Lower lobe of right lung (tissue), 2 donors: ENCODE results near the gene COL26A1. TPM values are rescaled to one million over a fixed set of nuclear protein-coding genes. Genes with fewer than 3 reads are reported as not detected.
A peak's percentile ranks its signal among the peaks of the same experiment; 100 is the strongest.

Experiments
- ATAC-seq, 2 donors: fragments of 200-7000 bp; cut with Tn5 transposase; one replicate each; pipeline ENCODE4 v1.9.1; 2020 to 2022; ENCODE audit warnings: mild to moderate bottlenecking in 2 of 2, moderate library complexity in 2 of 2
- DNase-seq: peaks from one replicate; pipeline ENCODE4 v3.0.0-alpha.2; 2020
- H3K27ac ChIP-seq: fragments of 200-600 bp; one replicate; pipeline ENCODE4 v1.8.0; 2022
- H3K27me3 ChIP-seq: fragments of 200-600 bp; one replicate; pipeline ENCODE4 v1.8.0; 2022; ENCODE audit warnings: low read depth
- H3K36me3 ChIP-seq: fragments of 200-600 bp; one replicate; pipeline ENCODE4 v1.8.0; 2022; ENCODE audit warnings: mild to moderate bottlenecking
- H3K4me1 ChIP-seq: fragments of 200-600 bp; one replicate; pipeline ENCODE4 v1.8.0; 2022
- H3K4me3 ChIP-seq: fragments of 200-600 bp; one replicate; pipeline ENCODE4 v1.8.0; 2022; ENCODE audit warnings: mild to moderate bottlenecking
- H3K9me3 ChIP-seq: fragments of 200-600 bp; one replicate; pipeline ENCODE4 v1.8.0; 2022
- CTCF ChIP-seq: fragments of 200-600 bp; IDR thresholded peaks from one replicate; pipeline ENCODE4 v1.8.0; 2022; ENCODE audit warnings: antibody characterized with exemption, mild to moderate bottlenecking
- intact Hi-C: fragments of 100-400 bp; cut with DNase I; formaldehyde crosslinking; loops from one replicate; pipeline ENCODE4 v1.11.0; 2022
- total RNA-seq: library from RNA; stranded (reverse); fragmentation: NEBNext Ultra II Directional; extraction: Animal tissue kit (Norgen Biotek cat#: 25700); gene quantifications from one replicate; pipeline ENCODE4 v1.2.1, GENCODE V29; 2021
- donor health status: DM: no; HTN: yes; CAD: no; lungs with severe emphysema.

Gene COL26A1
- total RNA-seq, 1 donor from 2014 or later: 0.24 TPM

GRCh38 chr7:101550641-101551541, 188.2 kb downstream of the COL26A1 start:
- Histone ChIP-seq H3K9me3 (no peaks in the 10 kb centered on the region), H3K4me3 (no peak overlapping the region), H3K27me3 (no peaks in the 10 kb centered on the region), H3K36me3 (no peaks in the 10 kb centered on the region), H3K27ac (no peak overlapping the region), H3K4me1 (no peaks in the 10 kb centered on the region)
- ATAC-seq (peak; percentile 46 to 48), DNase-seq (peak; percentile 41)
- no peak for TF ChIP-seq CTCF
- intact Hi-C loops: no loop called here

DNA sequence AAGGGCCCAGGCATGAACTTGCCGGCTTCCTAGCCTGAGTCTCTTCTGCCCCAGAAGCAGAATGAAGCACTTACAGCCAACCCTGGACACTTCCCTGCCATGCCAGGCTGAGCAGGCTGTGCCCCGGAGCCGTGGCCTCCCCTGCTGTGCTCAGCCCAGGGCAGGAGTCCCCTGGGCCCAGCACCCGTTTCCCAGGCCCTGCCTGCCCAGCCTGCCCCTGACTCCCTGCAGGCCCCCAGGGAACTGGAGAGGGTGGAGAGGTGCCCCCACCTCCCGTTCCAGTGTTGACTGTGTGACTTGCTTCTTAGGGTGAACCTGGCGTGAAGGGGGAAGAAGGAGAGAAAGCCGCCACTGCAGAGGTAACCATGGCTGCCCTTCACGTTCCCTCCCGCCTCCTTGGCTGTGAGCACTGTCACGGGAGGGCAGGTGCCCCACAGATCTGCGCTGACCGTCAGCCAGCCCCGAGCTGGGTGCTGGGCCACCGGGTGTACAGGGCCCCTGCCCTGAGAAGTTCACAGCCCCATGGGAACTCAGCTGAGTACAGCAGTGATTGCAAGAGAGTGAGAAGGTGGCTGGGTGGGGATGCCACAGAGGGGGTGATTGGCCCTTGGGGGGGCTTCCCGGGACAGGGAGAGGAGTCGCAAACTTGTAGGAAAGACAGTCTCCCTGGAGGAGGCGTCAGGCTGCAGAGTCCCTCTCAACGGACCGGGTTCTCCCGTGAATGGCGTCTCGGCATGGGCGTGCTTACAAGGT, 190.5 kb downstream of the COL26A1 start:
- no peak for TF ChIP-seq CTCF
- no peak overlapping the region for H3K4me3 ChIP-seq
- intact Hi-C loops: no loop called here
- H3K4me1 ChIP-seq: no peaks in the 10 kb centered on the region
- H3K27me3 ChIP-seq: no peaks in the 10 kb centered on the region
- no peaks in the 10 kb centered on the region for H3K9me3 ChIP-seq
- ATAC-seq (no peak), DNase-seq (no peak)
- H3K27ac ChIP-seq: no peak overlapping the region
- no peaks in the 10 kb centered on the region for H3K36me3 ChIP-seq

DNA sequence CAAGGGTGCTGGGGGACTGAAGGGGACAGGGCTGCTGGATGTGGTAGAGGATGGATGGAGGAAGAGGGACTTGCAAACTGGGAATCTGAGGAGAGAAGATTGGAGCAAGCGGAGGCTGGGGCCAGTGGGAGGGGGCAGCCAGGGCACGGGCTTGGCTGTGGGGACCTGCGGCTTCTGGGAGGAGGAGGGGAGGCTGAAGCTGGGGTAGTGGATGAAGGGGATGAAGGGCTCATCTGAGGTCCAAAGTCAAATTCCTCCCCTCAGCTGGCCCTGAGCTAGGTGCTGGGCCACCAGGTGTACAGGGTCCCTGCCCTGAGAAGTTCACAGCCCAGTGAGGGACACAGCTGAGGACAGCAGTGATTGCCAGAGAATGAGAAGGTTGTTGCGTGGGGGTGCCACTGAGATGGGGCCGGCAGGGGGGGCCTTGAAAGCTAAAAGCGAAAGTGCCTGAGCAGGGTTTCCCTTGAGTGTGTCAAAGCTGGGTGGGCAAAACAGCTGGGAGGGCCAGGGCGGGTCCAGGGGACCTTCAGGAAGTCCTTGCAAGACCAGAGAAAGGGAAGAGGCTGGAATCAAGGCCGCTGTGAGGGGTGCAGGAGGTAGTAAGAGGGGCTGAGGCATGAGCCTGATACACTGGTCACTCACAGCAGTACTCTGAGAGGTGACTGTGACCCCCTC, 191.2 kb downstream of the COL26A1 start:
- Histone ChIP-seq H3K9me3 (no peaks in the 10 kb centered on the region), H3K27ac (no peak overlapping the region), H3K4me1 (no peaks in the 10 kb centered on the region), H3K27me3 (no peaks in the 10 kb centered on the region), H3K4me3 (no peak overlapping the region), H3K36me3 (no peaks in the 10 kb centered on the region)
- DNase-seq (no peak), ATAC-seq (no peak)
- TF ChIP-seq CTCF: no peak
- intact Hi-C loops: no loop called here

DNA sequence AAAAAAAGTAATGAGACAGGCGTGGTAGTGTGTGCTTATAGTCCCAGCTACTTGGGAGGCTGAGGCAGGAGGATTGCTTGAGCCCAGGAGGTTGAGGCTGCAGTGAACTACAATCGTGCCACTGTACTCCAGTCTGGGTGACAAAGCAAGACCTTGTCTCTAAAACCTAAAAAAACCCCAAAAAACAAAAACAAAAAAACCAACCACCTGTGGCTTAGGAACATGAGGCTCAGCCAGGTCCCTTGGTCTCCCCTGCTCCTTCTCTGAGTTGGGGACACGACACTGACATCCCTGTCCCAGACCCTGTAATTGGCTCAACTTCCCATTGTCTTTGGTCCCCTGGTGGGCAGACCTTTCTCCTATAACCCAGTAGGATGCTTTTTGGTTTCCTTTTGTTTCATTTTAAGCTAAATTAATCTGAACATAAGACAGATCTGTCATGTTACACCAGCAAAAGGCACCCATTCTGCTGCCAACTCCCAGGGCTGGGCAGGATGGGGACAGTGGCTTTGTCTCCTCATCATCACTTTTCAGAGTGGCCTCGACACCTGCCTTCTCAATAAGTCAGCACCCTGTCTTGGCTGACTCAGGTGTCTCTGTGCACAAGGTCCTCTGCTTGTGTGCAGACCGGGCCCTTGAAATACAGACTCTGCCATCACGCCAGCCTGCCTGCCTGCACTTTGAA, 192.1 kb downstream of the COL26A1 start:
- intact Hi-C loops: no loop called here
- DNase-seq (no peak), ATAC-seq (no peak)

More for the DNA sequence above, 192.1 kb downstream of the COL26A1 start:
- H3K4me1 ChIP-seq: no peaks in the 10 kb centered on the region
- no peaks in the 10 kb centered on the region for H3K9me3 ChIP-seq
- TF ChIP-seq CTCF: no peak
- no peak overlapping the region for H3K27ac ChIP-seq
- H3K4me3 ChIP-seq: no peak overlapping the region
- no peaks in the 10 kb centered on the region for H3K36me3 ChIP-seq
- H3K27me3 ChIP-seq: no peaks in the 10 kb centered on the region
